IPS-18c (cell line): ENCODE measurements around the gene DGKB.

Experiments used
- H3K4me3 ChIP-seq: 2 replicates; pipeline ENCODE4 v1.7.0; 2013; ENCODE audit warnings: low read depth, mild to moderate bottlenecking, low read length, moderate library complexity; ENCODE audit not compliant: insufficient read depth
- H3K9me3 ChIP-seq: one replicate; pipeline ENCODE4 v1.6.1; 2013; ENCODE audit warnings: mild to moderate bottlenecking, low read length, moderate library complexity; ENCODE audit not compliant: control insufficient read depth, insufficient read depth

The DGKB gene

GRCh38 chr7:14902589-14903067, at the start of gene DGKB:
TSS of gene DGKB (minus strand) at chr7:14902751.
- H3K9me3 ChIP-seq: no peaks in the 10 kb centered on the region
- peak within 1 kb of the TSS; percentile 58 for H3K4me3 ChIP-seq

- H3K9me3 ChIP-seq: no peaks in the 10 kb centered on the region
- H3K4me3 ChIP-seq: no peak overlapping the region
Observed at GRCh38 chr7:14950013-14950412, 47.5 kb upstream of the DGKB start.

- no peaks in the 10 kb centered on the region for H3K9me3 ChIP-seq
Observed at GRCh38 chr7:14938181-14938580, 35.6 kb upstream of the DGKB start.

GRCh38 chr7:14937581-14937980, 35.0 kb upstream of the DGKB start:
- no peaks in the 10 kb centered on the region for H3K9me3 ChIP-seq
- no peak overlapping the region for H3K4me3 ChIP-seq

More at GRCh38 chr7:14938181-14938580, 35.6 kb upstream of the DGKB start:
- H3K4me3 ChIP-seq: no peak overlapping the region

GRCh38 chr7:14936554-14936953, 34.0 kb upstream of the DGKB start:
- Histone ChIP-seq H3K4me3 (no peak overlapping the region), H3K9me3 (no peaks in the 10 kb centered on the region)

- no peaks in the 10 kb centered on the region for H3K9me3 ChIP-seq
- H3K4me3 ChIP-seq: no peak overlapping the region
Observed at GRCh38 chr7:14934839-14935238, 32.3 kb upstream of the DGKB start.

- H3K9me3 ChIP-seq: no peaks in the 10 kb centered on the region
- no peak overlapping the region for H3K4me3 ChIP-seq
Observed at GRCh38 chr7:14931511-14932215, 29.1 kb upstream of the DGKB start.

- H3K9me3 ChIP-seq: no peaks in the 10 kb centered on the region
- H3K4me3 ChIP-seq: no peak overlapping the region
Observed at GRCh38 chr7:14924398-14924797, 21.8 kb upstream of the DGKB start.

- Histone ChIP-seq H3K4me3 (no peak overlapping the region), H3K9me3 (no peaks in the 10 kb centered on the region)
Observed at GRCh38 chr7:14911077-14911476, 8.5 kb upstream of the DGKB start.

- H3K4me3 ChIP-seq: no peak overlapping the region
- H3K9me3 ChIP-seq: no peaks in the 10 kb centered on the region
Observed at GRCh38 chr7:14908697-14909096, 6.1 kb upstream of the DGKB start.

GRCh38 chr7:14905764-14906163, 3.2 kb upstream of the DGKB start:
- Histone ChIP-seq H3K9me3 (no peaks in the 10 kb centered on the region), H3K4me3 (no peak overlapping the region)

- Histone ChIP-seq H3K4me3 (no peak overlapping the region), H3K9me3 (no peaks in the 10 kb centered on the region)
Observed at GRCh38 chr7:14900051-14900450, 2.5 kb downstream of the DGKB start.

- no peak overlapping the region for H3K4me3 ChIP-seq
Observed at GRCh38 chr7:14899030-14899429, 3.5 kb downstream of the DGKB start.

GRCh38 chr7:14896461-14896860, 6.1 kb downstream of the DGKB start:
- Histone ChIP-seq H3K4me3 (no peak overlapping the region), H3K9me3 (no peaks in the 10 kb centered on the region)

More at GRCh38 chr7:14899030-14899429, 3.5 kb downstream of the DGKB start:
- no peaks in the 10 kb centered on the region for H3K9me3 ChIP-seq

GRCh38 chr7:14894826-14895225, 7.7 kb downstream of the DGKB start:
- H3K9me3 ChIP-seq: no peaks in the 10 kb centered on the region
- H3K4me3 ChIP-seq: no peak overlapping the region

- H3K4me3 ChIP-seq: no peak overlapping the region
- no peaks in the 10 kb centered on the region for H3K9me3 ChIP-seq
Observed at GRCh38 chr7:14892961-14893360, 9.6 kb downstream of the DGKB start.

- H3K9me3 ChIP-seq: no peaks in the 10 kb centered on the region
- H3K4me3 ChIP-seq: no peak overlapping the region
Observed at GRCh38 chr7:14891289-14891688, 11.3 kb downstream of the DGKB start.

GRCh38 chr7:14888962-14889361, 13.6 kb downstream of the DGKB start:
- no peaks in the 10 kb centered on the region for H3K9me3 ChIP-seq

GRCh38 chr7:14886533-14886932, 16.0 kb downstream of the DGKB start:
- H3K9me3 ChIP-seq: no peaks in the 10 kb centered on the region
- H3K4me3 ChIP-seq: no peak overlapping the region

More at GRCh38 chr7:14888962-14889361, 13.6 kb downstream of the DGKB start:
- no peak overlapping the region for H3K4me3 ChIP-seq
